IMR-90 (cell line): ENCODE results near the gene PFDN6.

ENCODE experiments used
- BHLHE40 ChIP-seq: fragments of 150-350 bp; IDR thresholded peaks from 2 replicates; pipeline ENCODE4 v1.6.1; 2016; ENCODE audit warnings: mild to moderate bottlenecking, low read depth, low read length
- SMC3 ChIP-seq: fragments of 150-350 bp; IDR thresholded peaks from 2 replicates; pipeline ENCODE4 v1.6.1; 2016; ENCODE audit warnings: low read depth, mild to moderate bottlenecking, antibody characterized with exemption, low read length, moderate library complexity
- TF ChIP-seq, protein P1 (sequence below): conservative IDR thresholded peaks from 2 replicates; pipeline ENCODE4 v1.5.1; 2012; ENCODE audit warnings: mild to moderate bottlenecking, low read depth, low read length, improper control_type of control experiment

DNA sequence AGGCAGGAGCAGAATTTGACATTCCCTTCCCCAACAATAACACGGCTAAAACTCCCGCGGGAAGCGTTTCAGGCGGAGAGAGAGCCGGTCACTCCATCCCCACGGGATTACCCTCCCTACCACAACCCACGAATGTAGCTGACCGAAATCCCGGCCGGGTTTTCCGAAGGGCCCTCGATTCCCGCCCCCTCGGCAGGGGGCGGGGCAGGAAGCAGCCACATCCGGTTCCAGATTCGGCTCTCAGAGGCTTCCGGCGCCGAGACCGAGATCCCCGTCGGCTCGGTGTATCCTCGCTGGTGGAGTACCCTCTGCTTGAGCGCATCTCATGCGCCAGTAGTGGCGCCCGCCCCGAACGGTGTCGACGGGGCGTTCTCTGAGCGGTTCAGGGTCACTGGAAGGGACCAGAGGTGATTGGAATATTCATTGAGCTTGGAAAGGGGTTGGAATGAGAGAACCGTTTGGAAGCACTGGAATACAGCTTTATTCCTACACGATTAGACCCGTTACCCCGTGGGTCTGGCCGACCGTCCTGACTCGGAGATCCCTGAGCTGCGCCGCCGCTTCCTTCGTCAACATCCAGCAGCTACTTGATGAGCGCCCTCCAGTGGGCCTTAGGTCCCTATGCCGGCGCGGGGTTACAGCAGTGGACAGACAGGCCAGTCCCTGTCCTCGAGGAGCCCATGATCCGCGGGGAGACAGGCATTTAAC lies 10.0 kb downstream of the PFDN6 start:
- TF ChIP-seq, protein P1, sequence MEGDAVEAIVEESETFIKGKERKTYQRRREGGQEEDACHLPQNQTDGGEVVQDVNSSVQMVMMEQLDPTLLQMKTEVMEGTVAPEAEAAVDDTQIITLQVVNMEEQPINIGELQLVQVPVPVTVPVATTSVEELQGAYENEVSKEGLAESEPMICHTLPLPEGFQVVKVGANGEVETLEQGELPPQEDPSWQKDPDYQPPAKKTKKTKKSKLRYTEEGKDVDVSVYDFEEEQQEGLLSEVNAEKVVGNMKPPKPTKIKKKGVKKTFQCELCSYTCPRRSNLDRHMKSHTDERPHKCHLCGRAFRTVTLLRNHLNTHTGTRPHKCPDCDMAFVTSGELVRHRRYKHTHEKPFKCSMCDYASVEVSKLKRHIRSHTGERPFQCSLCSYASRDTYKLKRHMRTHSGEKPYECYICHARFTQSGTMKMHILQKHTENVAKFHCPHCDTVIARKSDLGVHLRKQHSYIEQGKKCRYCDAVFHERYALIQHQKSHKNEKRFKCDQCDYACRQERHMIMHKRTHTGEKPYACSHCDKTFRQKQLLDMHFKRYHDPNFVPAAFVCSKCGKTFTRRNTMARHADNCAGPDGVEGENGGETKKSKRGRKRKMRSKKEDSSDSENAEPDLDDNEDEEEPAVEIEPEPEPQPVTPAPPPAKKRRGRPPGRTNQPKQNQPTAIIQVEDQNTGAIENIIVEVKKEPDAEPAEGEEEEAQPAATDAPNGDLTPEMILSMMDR: peak; percentile 82
- TF ChIP-seq BHLHE40 (0 out of 2 replicates have a peak, but pooled peaks have one; percentile 17), SMC3 (peak; percentile 46)
